ENCODE results near the gene TAS2R5.

- TF ChIP-seq ZNF232 (CRISPR knock-in tag; IDR thresholded peaks at IDR 0.05) (no peak), CTCF (IDR thresholded peaks at IDR 0.05) (no peak), ZNF281 (CRISPR knock-in tag; IDR thresholded peaks at IDR 0.05) (no peak), MXD4 (CRISPR knock-in tag; IDR thresholded peaks at IDR 0.05; ENCODE audit: borderline replicate concordance) (no peak), SMAD3 (CRISPR knock-in tag; IDR thresholded peaks at IDR 0.05; ENCODE audit: borderline replicate concordance) (no peak), HMGXB4 (CRISPR knock-in tag; IDR thresholded peaks at IDR 0.05) (no peak), FOXP1 (CRISPR knock-in tag; IDR thresholded peaks at IDR 0.05; ENCODE audit: borderline replicate concordance) (no peak), USF2 (CRISPR knock-in tag; IDR thresholded peaks at IDR 0.05) (no peak), SP1 (CRISPR knock-in tag; conservative IDR thresholded peaks at IDR 0.05) (no peak), ETV6 (CRISPR knock-in tag; IDR thresholded peaks at IDR 0.05) (no peak), ELF4 (CRISPR knock-in tag; IDR thresholded peaks at IDR 0.05; ENCODE audit: low read depth) (no peak)
Observed at GRCh38 chr7:141742229-141742628, 47.8 kb upstream of the TAS2R5 start.

Data from WTC11 (cell line).